Pancreas (tissue), 10 donors: Measurements from ENCODE around the gene CABLES1. TPM values are rescaled to one million over a fixed set of nuclear protein-coding genes. Genes with fewer than 3 reads are reported as not detected.

Experiments used
- ATAC-seq, 4 donors: fragments of 200-7000 bp; cut with Tn5 transposase; one replicate each; pipeline versions ENCODE4 v1.8.0 to v1.9.1; 2020; ENCODE audit warnings: mild to moderate bottlenecking in 4 of 4, moderate library complexity in 4 of 4
- DNase-seq, 6 donors: peaks; one replicate each; pipeline ENCODE4 v3.0.0-alpha.2; 2020
- FAIRE-seq: peaks from 2 replicates; lab custom pipeline; 2012; peaks lifted over from hg19 to GRCh38; lab: Jason Lieb, UNC
- H3K27ac ChIP-seq, 4 donors: fragments of 200-600 bp; sonication (generic); 1 replicate in 3 of 4; 2 replicates in 1 of 4; pipeline versions ENCODE4 v1.5.0 to v1.8.0; 2020
- H3K27me3 ChIP-seq, 4 donors: fragments of 200-600 bp; one replicate each; pipeline ENCODE4 v1.8.0; 2021
- H3K36me3 ChIP-seq, 3 donors: fragments of 200-600 bp; sonication (generic) in 1 of 3; one replicate each; pipeline versions ENCODE4 v1.5.0 to v1.8.0; 2020 to 2021
- H3K4me1 ChIP-seq, 3 donors: fragments of 200-600 bp; one replicate each; pipeline ENCODE4 v1.8.0; 2021
- H3K4me3 ChIP-seq, 4 donors: fragments of 200-600 bp; sonication (generic) in 2 of 4; one replicate each; pipeline versions ENCODE4 v1.5.0 to v1.8.0; 2020 to 2021
- H3K9me3 ChIP-seq, 4 donors: fragments of 200-600 bp; one replicate each; pipeline ENCODE4 v1.8.0; 2021
- CTCF ChIP-seq, 4 donors: fragments of 200-600 bp; sonication (generic) in 3 of 4; IDR thresholded peaks; one replicate each; pipeline versions ENCODE4 v1.5.0 to v1.8.0; 2021; ENCODE audit warnings: antibody characterized with exemption in 4 of 4
- WGBS, 2 donors: extraction: QIAGEN DNeasy Blood & Tissue Kit; methylation state at CpG; one replicate each; pipeline ENCODE4 v1.1.7; 2013; 5-methylcytosine and 5-hydroxymethylcytosine counted together
- intact Hi-C, 3 donors: fragments of 100-400 bp; cut with DNase I; formaldehyde crosslinking; loops; one replicate each; pipeline versions ENCODE4 v1.11.1 to v1.14.2; 2022
- polyA plus RNA-seq, 2 donors: library from polyadenylated mRNA; stranded (reverse); fragments of 200-250 nt; gene quantifications; one replicate each; pipeline ENCODE4 v1.2.3, GENCODE V29; 2013
- total RNA-seq, 6 donors: library from RNA; stranded (reverse); fragmentation: NEBNext Ultra II Directional in 4 of 6; extraction: Animal tissue kit (Norgen Biotek cat#: 25700) in 4 of 6; gene quantifications; one replicate each; pipeline versions ENCODE4 v1.2.1 to v1.2.4, GENCODE V29; 2021 to 2023
- donor health status: healthy with polysubstance abuse.
- donor health status: DM: no; HTN: no; CAD: no; lungs with moderate emphysema.
- donor health status: DM: no; HTN: no; CAD: no.
- donor health status: control.
- donor health status: control.
- donor health status: Bipolar disorder and iron deficiency.
- donor health status: DM: yes; HTN: yes; CAD: no.
- donor health status: DM: no; HTN: no; CAD: no.
- donor health status: DM: no; HTN: no; CAD: no.
- donor health status: DM: yes; HTN: yes; CAD: no.

CABLES1 gene
- total and polyA plus RNA-seq, 8 donors, result 2.0 to 5.7 (median 3.2) TPM

- Histone ChIP-seq H3K27me3 (no peaks in the 10 kb centered on the region), H3K4me3 (no peak overlapping the region), H3K9me3 (no peaks in the 10 kb centered on the region), H3K27ac (no peak overlapping the region), H3K4me1 (no peaks in the 10 kb centered on the region), H3K36me3 (no peaks in the 10 kb centered on the region)
- intact Hi-C loops, result no loop called here
- TF ChIP-seq CTCF (IDR thresholded peaks at IDR 0.05), result peak in 1 of 4 donors; percentile 7
- FAIRE-seq (no peak), ATAC-seq (peak in 2 of 4 donors; percentile 19 to 23), DNase-seq (no peak)
- WGBS, 2 donors, result 83 to 89% methylated on average over 9 of the region's 9 CpGs
Measured at GRCh38 chr18:23207191-23207955, 72.1 kb downstream of the CABLES1 start.

GRCh38 chr18:23207994-23208393, 72.7 kb downstream of the CABLES1 start:
- Histone ChIP-seq H3K27ac (no peak overlapping the region), H3K9me3 (no peaks in the 10 kb centered on the region), H3K4me3 (no peak overlapping the region), H3K36me3 (no peaks in the 10 kb centered on the region), H3K27me3 (no peaks in the 10 kb centered on the region), H3K4me1 (no peaks in the 10 kb centered on the region)
- no peak for TF ChIP-seq CTCF (IDR thresholded peaks at IDR 0.05)
- DNase-seq, result no peak
- ATAC-seq, result no peak
- intact Hi-C loops, result no loop called here
- FAIRE-seq, result no peak
- WGBS, 2 donors, result 95% methylated on average over 6 of the region's 6 CpGs

- 96 to 98% methylated on average over 3 of the region's 3 CpGs for WGBS, 2 donors
- FAIRE-seq (no peak), DNase-seq (no peak), ATAC-seq (no peak)
- no peak overlapping the region for H3K27ac ChIP-seq
- intact Hi-C loops, result no loop called here
- TF ChIP-seq CTCF (IDR thresholded peaks at IDR 0.05), result no peak
- no peaks in the 10 kb centered on the region for H3K27me3 ChIP-seq
- no peaks in the 10 kb centered on the region for H3K4me1 ChIP-seq
- H3K4me3 ChIP-seq, result no peak overlapping the region
- H3K36me3 ChIP-seq, result no peaks in the 10 kb centered on the region
- H3K9me3 ChIP-seq, result no peaks in the 10 kb centered on the region
Measured at GRCh38 chr18:23208600-23208999, 73.3 kb downstream of the CABLES1 start.

GRCh38 chr18:23209031-23209430, 73.7 kb downstream of the CABLES1 start:
- TF ChIP-seq CTCF (IDR thresholded peaks at IDR 0.05), result no peak
- Histone ChIP-seq H3K4me1 (no peaks in the 10 kb centered on the region), H3K4me3 (no peak overlapping the region), H3K9me3 (no peaks in the 10 kb centered on the region), H3K36me3 (no peaks in the 10 kb centered on the region), H3K27ac (no peak overlapping the region), H3K27me3 (no peaks in the 10 kb centered on the region)
- intact Hi-C loops, result no loop called here
- ATAC-seq (no peak), DNase-seq (no peak), FAIRE-seq (no peak)
- WGBS, 2 donors, result 88 to 91% methylated on average over 3 of the region's 3 CpGs

GRCh38 chr18:23209796-23210195, 74.5 kb downstream of the CABLES1 start:
- H3K9me3 ChIP-seq, result no peaks in the 10 kb centered on the region
- FAIRE-seq, result no peak

More at GRCh38 chr18:23209796-23210195, 74.5 kb downstream of the CABLES1 start:
- no peak for ATAC-seq
- 95 to 98% methylated on average over 7 of the region's 7 CpGs for WGBS, 2 donors
- H3K27ac ChIP-seq, result no peak overlapping the region
- no peak for DNase-seq
- intact Hi-C loops, result no loop called here
- no peaks in the 10 kb centered on the region for H3K36me3 ChIP-seq
- no peaks in the 10 kb centered on the region for H3K27me3 ChIP-seq
- H3K4me1 ChIP-seq, result no peaks in the 10 kb centered on the region
- H3K4me3 ChIP-seq, result no peak overlapping the region
- no peak for TF ChIP-seq CTCF (IDR thresholded peaks at IDR 0.05)
